ENCODE data around the gene BBS12.

DNA sequence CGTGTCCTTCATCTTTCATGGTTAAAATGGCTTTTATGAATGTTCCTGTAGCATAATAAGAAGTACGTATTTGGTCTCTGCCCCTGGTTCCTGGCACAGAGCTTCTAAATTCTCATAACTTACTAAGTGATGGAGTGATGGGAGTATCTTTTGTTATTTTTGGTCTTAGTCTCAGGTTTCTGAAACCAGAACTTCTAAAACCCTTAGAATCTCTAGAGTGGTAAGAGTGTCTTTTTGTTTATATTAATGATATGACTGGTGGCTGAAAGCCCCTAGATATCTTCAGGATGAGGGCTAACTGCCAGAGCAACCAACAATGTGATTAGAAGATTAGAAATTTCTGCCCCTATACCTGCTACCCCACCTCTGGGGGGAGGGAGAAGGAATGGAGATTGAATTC is 45.8 kb upstream of the BBS12 start:
- TF ChIP-seq POLR2A (IDR thresholded peaks at IDR 0.05) = no peak
- TF ChIP-seq, protein P1, sequence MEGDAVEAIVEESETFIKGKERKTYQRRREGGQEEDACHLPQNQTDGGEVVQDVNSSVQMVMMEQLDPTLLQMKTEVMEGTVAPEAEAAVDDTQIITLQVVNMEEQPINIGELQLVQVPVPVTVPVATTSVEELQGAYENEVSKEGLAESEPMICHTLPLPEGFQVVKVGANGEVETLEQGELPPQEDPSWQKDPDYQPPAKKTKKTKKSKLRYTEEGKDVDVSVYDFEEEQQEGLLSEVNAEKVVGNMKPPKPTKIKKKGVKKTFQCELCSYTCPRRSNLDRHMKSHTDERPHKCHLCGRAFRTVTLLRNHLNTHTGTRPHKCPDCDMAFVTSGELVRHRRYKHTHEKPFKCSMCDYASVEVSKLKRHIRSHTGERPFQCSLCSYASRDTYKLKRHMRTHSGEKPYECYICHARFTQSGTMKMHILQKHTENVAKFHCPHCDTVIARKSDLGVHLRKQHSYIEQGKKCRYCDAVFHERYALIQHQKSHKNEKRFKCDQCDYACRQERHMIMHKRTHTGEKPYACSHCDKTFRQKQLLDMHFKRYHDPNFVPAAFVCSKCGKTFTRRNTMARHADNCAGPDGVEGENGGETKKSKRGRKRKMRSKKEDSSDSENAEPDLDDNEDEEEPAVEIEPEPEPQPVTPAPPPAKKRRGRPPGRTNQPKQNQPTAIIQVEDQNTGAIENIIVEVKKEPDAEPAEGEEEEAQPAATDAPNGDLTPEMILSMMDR (IDR thresholded peaks at IDR 0.05) = no peak

All from heart left ventricle (tissue), 13 donors.